NCI-H2107 treated with DMSO at 0.1 percent for 48 hours (cell line): ENCODE results near the gene KRTAP10-8.
"Not testable (repeated sequence)": the region's sequence is repeated elsewhere in the genome, so short reads cannot be mapped to it uniquely, and the experiment has no call there.

ENCODE experiments used
- DNase-seq: peaks from one replicate; lab custom pipeline; 2025; ENCODE audit not compliant: unreplicated experiment; lab: John Stamatoyannopoulos, UW

The KRTAP10-8 gene

GRCh38 chr21:44616591-44616926, 4.7 kb downstream of the KRTAP10-8 start:
- DNase-seq, result no peak

- DNase-seq, result no peak
Observed at GRCh38 chr21:44617071-44617501, 5.2 kb downstream of the KRTAP10-8 start.

GRCh38 chr21:44618504-44618903, 6.6 kb downstream of the KRTAP10-8 start:
- DNase-seq, result no peak

- DNase-seq, result no peak
Observed at GRCh38 chr21:44618909-44619308, 7.0 kb downstream of the KRTAP10-8 start.

- no peak for DNase-seq
Observed at GRCh38 chr21:44619886-44620285, 8.0 kb downstream of the KRTAP10-8 start.

- DNase-seq, result no peak
Observed at GRCh38 chr21:44623575-44623974, 11.7 kb downstream of the KRTAP10-8 start.

- no peak for DNase-seq
Observed at GRCh38 chr21:44625756-44626155, 13.9 kb downstream of the KRTAP10-8 start.

- no peak for DNase-seq
Observed at GRCh38 chr21:44626262-44626661, 14.4 kb downstream of the KRTAP10-8 start.

- no peak for DNase-seq
Observed at GRCh38 chr21:44626673-44627143, 14.8 kb downstream of the KRTAP10-8 start, which contains the start of gene KRTAP10-9. Gene KRTAP10-9, plus strand, starts transcription at chr21:44627093. Its CDS starts 79 bp downstream, at chr21:44627172.

- DNase-seq, result not testable (repeated sequence)
Observed at GRCh38 chr21:44627181-44627822, 15.4 kb downstream of the KRTAP10-8 start.

- DNase-seq, result not testable (repeated sequence)
Observed at GRCh38 chr21:44627831-44628233, 16.0 kb downstream of the KRTAP10-8 start.

- no peak for DNase-seq
Observed at GRCh38 chr21:44628707-44629391, 17.0 kb downstream of the KRTAP10-8 start.

GRCh38 chr21:44630440-44630839, 18.6 kb downstream of the KRTAP10-8 start:
- DNase-seq, result no peak

- DNase-seq, result no peak
Observed at GRCh38 chr21:44632067-44632466, 20.2 kb downstream of the KRTAP10-8 start.

- DNase-seq, result no peak
Observed at GRCh38 chr21:44636209-44637017, 24.5 kb downstream of the KRTAP10-8 start.

- peak; percentile 18 for DNase-seq
Observed at GRCh38 chr21:44637018-44637850, 25.4 kb downstream of the KRTAP10-8 start, which contains the start of gene KRTAP10-10. Gene KRTAP10-10, plus strand, starts transcription at chr21:44637356. Its CDS starts 62 bp downstream, at chr21:44637418.

GRCh38 chr21:44637851-44638348, 26.0 kb downstream of the KRTAP10-8 start:
- not testable (repeated sequence) for DNase-seq

- DNase-seq, result not testable (repeated sequence)
Observed at GRCh38 chr21:44638506-44639330, 26.8 kb downstream of the KRTAP10-8 start.

GRCh38 chr21:44639331-44639655, 27.4 kb downstream of the KRTAP10-8 start:
- no peak for DNase-seq

GRCh38 chr21:44640761-44641160, 28.9 kb downstream of the KRTAP10-8 start:
- DNase-seq, result no peak
